GM12878 (cell line): ENCODE measurements around the gene AGAP9. TPM values are rescaled to one million over a fixed set of nuclear protein-coding genes. Genes with fewer than 3 reads are reported as not detected.
"Not testable (repeated sequence)": the region's sequence is repeated elsewhere in the genome, so short reads cannot be mapped to it uniquely, and the experiment has no call there.

Source experiments
- ATAC-seq: fragments of 200-7000 bp; cut with Tn5 transposase; 3 replicates; pipeline ENCODE4 v1.9.1; 2020; ENCODE audit warnings: mild to moderate bottlenecking, moderate library complexity
- Bru-seq: library from RNA; stranded (reverse); fragments of 400-500 nt; gene quantifications from one replicate; lab custom pipeline; 2021; lab: Mats Ljungman, UMichigan
- BruChase-seq, 2 experiments: library from RNA; stranded (reverse); fragments of 400-500 nt; gene quantifications; one replicate each; lab custom pipeline; 2021; lab: Mats Ljungman, UMichigan
- BruUV-seq: library from RNA; stranded (reverse); fragments of 400-500 nt; replicated peaks from 2 replicates; lab custom pipeline; 2021; lab: Mats Ljungman, UMichigan
- CTCF ChIA-PET: fragments of 300-600 bp; sonication (Branson Sonifier 250); formaldehyde crosslinking; extraction: SDS; loops from one replicate; lab custom pipeline; 2021; ENCODE audit warnings: inconsistent platforms; lab: Yijun Ruan, JAX
- POLR2A ChIA-PET: fragments of 350-600 bp; formaldehyde crosslinking; extraction: SDS; loops from one replicate; lab custom pipeline; 2021; ENCODE audit warnings: inconsistent platforms; lab: Charles Lee
- RAD21 ChIA-PET: fragments of 300-600 bp; sonication (Branson Sonifier 250); formaldehyde crosslinking; loops from one replicate; lab custom pipeline; 2023; ENCODE audit warnings: antibody characterized with exemption; ENCODE audit not compliant: unreplicated experiment; lab: Charles Lee
- SMC1A ChIA-PET: fragments of 300-600 bp; sonication (Branson Sonifier 250); formaldehyde crosslinking; loops from one replicate; lab custom pipeline; 2023; ENCODE audit not compliant: unreplicated experiment, uncharacterized antibody; lab: Charles Lee
- DNase-seq: peaks from one replicate; pipeline ENCODE4 v3.0.0-alpha.2; 2011; ENCODE audit warnings: low read depth, low spot score
- FAIRE-seq: peaks from 3 replicates; lab custom pipeline; 2011; peaks lifted over from hg19 to GRCh38; lab: Jason Lieb, UNC
- H2AFZ ChIP-seq: 2 replicates; pipeline ENCODE4 v1.6.0; 2011; ENCODE audit warnings: low read depth, low read length, control low read depth; ENCODE audit not compliant: control insufficient read depth
- H3K27ac ChIP-seq: 2 replicates; pipeline ENCODE4 v1.5.1; 2011; ENCODE audit warnings: control low read depth; ENCODE audit not compliant: control insufficient read depth, insufficient read depth
- H3K27me3 ChIP-seq, 2 experiments: replicated peaks in 1 of 2; 2 replicates each; pipeline versions ENCODE4 v1.6.0 to v1.6.1; 2011; ENCODE audit warnings: low read length in 1 of 2; ENCODE audit not compliant: control insufficient read depth in 2 of 2, insufficient read depth in 2 of 2
- H3K36me3 ChIP-seq, 2 experiments: 2 replicates each; pipeline ENCODE4 v1.5.1; 2011; ENCODE audit warnings: low read length in 1 of 2; ENCODE audit not compliant: control insufficient read depth in 2 of 2, insufficient read depth in 2 of 2
- H3K4me1 ChIP-seq: 2 replicates; pipeline ENCODE4 v1.6.1; 2011; ENCODE audit warnings: mild to moderate bottlenecking, low read length, moderate library complexity, mixed read lengths; ENCODE audit not compliant: control insufficient read depth, insufficient read depth
- H3K4me2 ChIP-seq: 2 replicates; pipeline ENCODE4 v1.6.0; 2011; ENCODE audit warnings: control low read depth; ENCODE audit not compliant: control insufficient read depth, insufficient read depth
- H3K4me3 ChIP-seq: fragments of 200-600 bp; sonication (generic); 2 replicates; pipeline ENCODE4 v1.5.1; 2016
- H3K79me2 ChIP-seq: 2 replicates; pipeline ENCODE4 v1.6.0; 2011; ENCODE audit warnings: low read length; ENCODE audit not compliant: control insufficient read depth, insufficient read depth
- H3K9ac ChIP-seq: 2 replicates; pipeline ENCODE4 v1.8.0; 2011; ENCODE audit warnings: low read length, control low read depth, mixed read lengths; ENCODE audit not compliant: control insufficient read depth, insufficient read depth
- H3K9me3 ChIP-seq: replicated peaks from 3 replicates; pipeline ENCODE4 v1.5.1; 2011; ENCODE audit warnings: mild to moderate bottlenecking, low read length; ENCODE audit not compliant: control insufficient read depth, insufficient read depth
- H4K20me1 ChIP-seq: 2 replicates; pipeline ENCODE4 v1.6.0; 2011; ENCODE audit not compliant: control insufficient read depth, insufficient read depth
- WGBS: methylation state at CpG from one replicate; pipeline ENCODE4 v1.1.6; 2016; ENCODE audit warnings: low lambda C conversion rate; ENCODE audit not compliant: insufficient replicate concordance, insufficient coverage; ENCODE audit errors: missing lambda C conversion rate; 5-methylcytosine and 5-hydroxymethylcytosine counted together
- in situ Hi-C: fragments of 300-500 bp; cut with MboI; formaldehyde crosslinking; loops from 9 replicates; pipeline ENCODE4 v1.14.3; 2018; ENCODE audit warnings: mixed read lengths
- intact Hi-C: fragments of 100-400 bp; cut with micrococcal nuclease; formaldehyde crosslinking; loops from one replicate; pipeline ENCODE4 v1.14.2; 2022; ENCODE audit not compliant: unreplicated experiment
- long read RNA-seq, 2 experiments: library from polyadenylated mRNA; unstranded; transcript quantifications; one replicate each; pipeline ENCODE4 v2.0.0, GENCODE V29; 2019 to 2020
- polyA minus RNA-seq, 3 experiments: library from RNA; depleted of rRNA, polyadenylated mRNA; stranded (reverse); fragments of >200 nt; gene quantifications; 2 replicates each; pipeline ENCODE4 v1.2.3, GENCODE V29; 2011
- polyA plus RNA-seq, 11 experiments: library from polyadenylated mRNA; depleted of rRNA in 4 of 11; unstranded in 6 of 11; stranded (reverse) in 5 of 11; fragments of >200 nt; fragmentation: Nextera tagmentation in 4 of 11; fragmentation: Illumina TruSeq in 1 of 11; extraction: Ambion mirVana in 4 of 11; extraction: Trizol in 1 of 11; gene quantifications; 1 replicate in 1 of 11; 2 replicates in 10 of 11; pipeline versions ENCODE4 v1.2.1 to v1.2.3, GENCODE V29; 2011 to 2016; ENCODE audit warnings: inconsistent platforms in 2 of 11, missing spikeins in 2 of 11, low read depth in 1 of 11
- total RNA-seq, 4 experiments: library from RNA; depleted of rRNA in 3 of 4; stranded (reverse); fragments of >200 nt in 3 of 4; fragmentation: Illumina TruSeq in 1 of 4; extraction: Trizol in 1 of 4; gene quantifications; 2 replicates each; pipeline versions ENCODE4 v1.2.1 to v1.2.3, GENCODE V29; 2013 to 2021

The AGAP9 gene
- total RNA-seq (2013; cell fraction: nucleolus; rRNA removed): 35.8 and 37.9 TPM in 2 replicates
- total RNA-seq (2014; rRNA removed) (3.6 and 3.7 TPM in 2 replicates), total RNA-seq (2014; rRNA removed; fragmentation: Illumina TruSeq; extraction: Trizol) (3.5 and 3.9 TPM in 2 replicates), total RNA-seq (2021) (4.0 and 4.4 TPM in 2 replicates), polyA plus RNA-seq (2011; rRNA removed) (6.7 and 7.3 TPM in 2 replicates), polyA plus RNA-seq (2014; fragmentation: Illumina TruSeq; extraction: Trizol) (5.9 and 6.9 TPM in 2 replicates), polyA plus RNA-seq (2014; fragmentation: Nextera tagmentation; extraction: Ambion mirVana) (under 1 TPM; 0.32 to 0.47 TPM), polyA plus RNA-seq (2014; rRNA removed) (7.7 and 8.8 TPM in 2 replicates), polyA plus RNA-seq (2016; fragmentation: Nextera tagmentation; extraction: Ambion mirVana) (1 to 10 TPM; 1.4 to 1.8 TPM), polyA minus RNA-seq (2011; rRNA and poly(A)+ RNA removed) (4.7 and 8.6 TPM in 2 replicates), Bru-seq, nascent RNA (percentile 57 among the genes with signal in this experiment), BruChase-seq, experiment 1, labeled RNA remaining after a 6-hour chase (percentile 74 among the genes with signal in this experiment), BruChase-seq, experiment 2, labeled RNA remaining after a 2-hour chase (percentile 68 among the genes with signal in this experiment)
- 3.7 TPM for polyA plus RNA-seq (2011; ENCODE audit: low read depth)
- polyA plus RNA-seq (2011; cell fraction: cytosol; rRNA removed): 3.9 and 5.8 TPM in 2 replicates
- 34.1 and 37.1 TPM in 2 replicates for polyA plus RNA-seq (2011; cell fraction: nucleus; rRNA removed)
- polyA plus RNA-seq (2012): 4.7 and 5.5 TPM in 2 replicates
- polyA minus RNA-seq (2011; cell fraction: cytosol; rRNA and poly(A)+ RNA removed): 0.80 and 0.83 TPM in 2 replicates
- 5.0 and 9.4 TPM in 2 replicates for polyA minus RNA-seq (2011; cell fraction: nucleus; rRNA and poly(A)+ RNA removed)
- long read RNA-seq, experiment 1: 0 reads
- long read RNA-seq, experiment 2, partial matches to known transcripts: 1 of 1 reads
- long read RNA-seq, experiment 2, other reads (novel, unspliced or antisense): 0 of 1 reads

DNA sequence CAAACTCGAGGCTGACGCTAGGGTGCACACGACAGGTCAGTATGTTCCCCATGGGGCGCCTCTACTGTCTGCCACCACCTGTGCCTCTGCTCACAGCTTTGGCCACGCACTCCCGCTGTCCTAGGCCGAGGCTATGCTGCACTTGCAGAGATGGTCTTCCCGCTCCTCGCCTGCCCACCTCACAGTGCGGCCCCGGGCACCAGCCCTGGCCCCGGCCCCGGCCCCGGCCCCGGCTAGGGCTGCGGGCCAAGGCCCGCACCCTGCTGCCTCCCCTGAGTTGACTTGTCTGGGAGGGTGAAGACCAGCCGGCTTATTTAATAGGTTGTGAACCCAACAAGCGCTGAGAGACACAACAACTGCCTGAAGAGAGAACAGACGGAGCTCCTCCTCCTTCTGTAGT lies at the start of gene AGAP9:
Gene AGAP9 (minus strand): TSS at position 164 of the 400 bp plus-strand sequence. CDS start 112 bp downstream, at position 52.
- H3K4me2 ChIP-seq, H3K9me3 ChIP-seq, DNase-seq, CTCF ChIA-PET, RAD21 ChIA-PET, FAIRE-seq, H3K9ac ChIP-seq, intact Hi-C loops, ATAC-seq, H4K20me1 ChIP-seq, H3K79me2 ChIP-seq, H3K36me3 ChIP-seq, POLR2A ChIA-PET, BruUV-seq, H3K27me3 ChIP-seq, in situ Hi-C loops, H3K4me3 ChIP-seq, H2AFZ ChIP-seq, H3K27ac ChIP-seq, H3K4me1 ChIP-seq, SMC1A ChIA-PET: not testable (repeated sequence)
- no CpG with 5 or more reads among the region's 20 CpGs for WGBS

DNA sequence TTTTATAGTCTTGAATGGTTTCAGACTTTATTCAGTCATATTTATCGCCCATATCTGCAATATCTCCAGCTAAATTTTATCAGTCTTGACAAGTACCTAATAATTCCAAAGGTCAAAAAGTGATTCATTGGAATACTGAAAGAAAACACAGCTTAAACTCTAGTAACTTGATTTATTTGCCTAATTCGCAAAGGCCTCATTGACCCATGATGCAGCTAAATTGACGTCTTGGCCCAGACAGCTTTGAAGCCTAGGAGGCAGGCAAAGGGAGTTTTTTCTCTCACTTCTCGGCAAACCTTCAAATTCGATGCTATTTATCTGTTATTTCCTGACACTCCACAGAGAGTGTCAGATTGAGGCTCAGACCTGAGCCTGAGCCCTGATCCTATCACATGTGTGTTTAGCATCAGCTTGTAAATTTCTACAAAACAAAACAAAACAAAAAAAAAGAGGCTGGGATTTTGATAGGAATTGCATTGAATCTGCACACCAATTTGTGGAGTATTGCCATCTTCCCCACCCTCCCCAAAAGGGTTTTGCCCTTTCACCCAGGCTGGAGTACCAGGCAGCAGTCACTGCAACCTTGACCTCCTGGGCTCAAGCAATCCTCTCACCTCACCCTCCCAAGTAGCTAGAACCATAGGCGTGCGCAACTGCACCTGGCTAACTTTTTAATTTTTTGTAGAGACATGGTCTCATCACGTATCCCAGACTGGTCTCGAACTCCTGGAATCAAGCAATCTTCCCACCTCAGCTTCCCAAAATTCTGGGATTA lies 47.9 kb upstream of the AGAP9 start:
- H3K27me3 ChIP-seq, H3K4me2 ChIP-seq, H3K36me3 ChIP-seq, SMC1A ChIA-PET, BruUV-seq, RAD21 ChIA-PET, POLR2A ChIA-PET, H4K20me1 ChIP-seq, FAIRE-seq, H3K27ac ChIP-seq, H3K9me3 ChIP-seq, H2AFZ ChIP-seq, H3K79me2 ChIP-seq, in situ Hi-C loops, H3K4me3 ChIP-seq, DNase-seq, H3K4me1 ChIP-seq, CTCF ChIA-PET, H3K9ac ChIP-seq, ATAC-seq, intact Hi-C loops: not testable (repeated sequence)
- 50% methylated on average over 5 of the region's 9 CpGs for WGBS

- H3K9ac ChIP-seq, H3K4me3 ChIP-seq, H4K20me1 ChIP-seq, H3K36me3 ChIP-seq, H2AFZ ChIP-seq, RAD21 ChIA-PET, H3K79me2 ChIP-seq, H3K9me3 ChIP-seq, in situ Hi-C loops, BruUV-seq, POLR2A ChIA-PET, FAIRE-seq, DNase-seq, H3K27ac ChIP-seq, CTCF ChIA-PET, H3K27me3 ChIP-seq, H3K4me1 ChIP-seq, ATAC-seq, intact Hi-C loops, H3K4me2 ChIP-seq, SMC1A ChIA-PET: not testable (repeated sequence)
- no CpG with 5 or more reads among the region's 7 CpGs for WGBS
Observed at GRCh38 chr10:47566757-47567156, 43.3 kb upstream of the AGAP9 start.
